ENCODE results near the gene CACNA1H. TPM values are rescaled to one million over a fixed set of nuclear protein-coding genes. Genes with fewer than 3 reads are reported as not detected.

Gene CACNA1H
- total and polyA plus RNA-seq, 2 of the 8 experiments (the other 6 are each of a cell fraction or from before 2014, with no cell fraction given), result 14.0 to 28.7 TPM

- H4K20me1 ChIP-seq (replicated peaks in 1 of 2; ENCODE audit: control insufficient read depth in 1 of 2, insufficient read depth in 2 of 2, low read length in 2 of 2), result no peaks in the 10 kb centered on the region
- H2AFZ ChIP-seq (ENCODE audit: low read length), result no peak overlapping the region
- no peak overlapping the region for H4K91ac ChIP-seq (replicated peaks; ENCODE audit: insufficient read length, low read length)
- no peaks in the 10 kb centered on the region for H3K4me1 ChIP-seq (replicated peaks in 1 of 4; ENCODE audit: control insufficient read depth in 3 of 4, insufficient read depth in 4 of 4, low read length in 3 of 4)
- FAIRE-seq, result no peak
- ChIA-PET CTCF (ENCODE audit: partially characterized antibody) (no interaction called here), POLR2A (ENCODE audit: partially characterized antibody) (no interaction called here)
- H3K4me3 ChIP-seq (ENCODE audit: extremely low read depth in 1 of 4, insufficient read depth in 2 of 4, low read depth in 3 of 4, low read length in 4 of 4), result no peak overlapping the region
- no peaks in the 10 kb centered on the region for H3K9me3 ChIP-seq (ENCODE audit: insufficient read depth in 2 of 2, low read depth in 1 of 2, low read length in 1 of 2)
- no peak overlapping the region for H3K27ac ChIP-seq (ENCODE audit: low read depth, low read length)
- no peak overlapping the region for H2BK20ac ChIP-seq (ENCODE audit: low read length)
- H4K5ac ChIP-seq (ENCODE audit: insufficient read length, low read depth, low read length), result no peak overlapping the region
- no peak overlapping the region for H2BK12ac ChIP-seq (ENCODE audit: low read depth, low read length)
- no peak overlapping the region for H3K23ac ChIP-seq (ENCODE audit: insufficient read length)
- H3K79me1 ChIP-seq (ENCODE audit: low read depth, low read length), result no peaks in the 10 kb centered on the region
- H3K18ac ChIP-seq (ENCODE audit: extremely low read depth, low read length), result no peak overlapping the region
- TF ChIP-seq KDM4A (IDR thresholded peaks at IDR 0.05; ENCODE audit: low read depth, low read length, severe bottlenecking) (no peak), JUN (IDR thresholded peaks at IDR 0.05; ENCODE audit: low read depth, low read length) (no peak), GABPA (IDR thresholded peaks at IDR 0.05; ENCODE audit: borderline replicate concordance, insufficient read depth, low read length) (no peak), FOSL1 (IDR thresholded peaks at IDR 0.05; ENCODE audit: insufficient read depth, low read depth, low read length) (no peak), RFX5 (IDR thresholded peaks at IDR 0.05; ENCODE audit: borderline replicate concordance, low read depth, low read length) (no peak), SP1 (IDR thresholded peaks at IDR 0.05; ENCODE audit: low read depth, low read length) (no peak), RXRA (IDR thresholded peaks at IDR 0.05; ENCODE audit: insufficient read depth, low read depth, low read length) (no peak), SIRT6 (IDR thresholded peaks at IDR 0.05; ENCODE audit: low read length) (no peak), SIX5 (IDR thresholded peaks at IDR 0.05; ENCODE audit: low read depth, low read length) (no peak)
- no peak overlapping the region for H2BK5ac ChIP-seq (ENCODE audit: low read depth, low read length)
- no peak overlapping the region for H3K14ac ChIP-seq (ENCODE audit: insufficient read length)
- no peak overlapping the region for H2BK120ac ChIP-seq (replicated peaks; ENCODE audit: low read depth, low read length)
- no peaks in the 10 kb centered on the region for H3K27me3 ChIP-seq (replicated peaks in 1 of 4; ENCODE audit: control insufficient read depth in 3 of 4, extremely low read depth in 1 of 4, insufficient read depth in 3 of 4, low read length in 3 of 4)
- H3K4ac ChIP-seq (replicated peaks; ENCODE audit: insufficient read length, low read depth, low read length), result no peak overlapping the region
- H3K36me3 ChIP-seq (ENCODE audit: control insufficient read depth in 2 of 4, insufficient read depth in 4 of 4, low read length in 3 of 4), result no peaks in the 10 kb centered on the region
- no peaks in the 10 kb centered on the region for H3K79me2 ChIP-seq (ENCODE audit: control insufficient read depth in 1 of 2, insufficient read depth in 2 of 2, low read length in 2 of 2)
- 100% methylated on average over 2 of the region's 3 CpGs; no CpG with 5 or more reads in 1 of the 2 experiments for WGBS, 2 experiments (ENCODE audit: extremely low coverage in 1 of 2, insufficient coverage in 1 of 2, insufficient read length in 1 of 2, insufficient replicate concordance in 2 of 2, low coverage in 1 of 2, low lambda C conversion rate in 2 of 2, missing lambda C conversion rate in 1 of 2)
- no peak overlapping the region for H3K9ac ChIP-seq (replicated peaks in 1 of 4; ENCODE audit: extremely low read depth in 1 of 4, low read depth in 3 of 4, low read length in 3 of 4)
- no peak overlapping the region for H2BK15ac ChIP-seq (ENCODE audit: low read length)
- H3K4me2 ChIP-seq (ENCODE audit: insufficient read depth in 1 of 2, low read depth in 2 of 2, low read length in 2 of 2), result no peak overlapping the region
- no peak overlapping the region for H2AK5ac ChIP-seq (ENCODE audit: low read depth, low read length)
- H3K56ac ChIP-seq (replicated peaks; ENCODE audit: insufficient read length, low read depth, low read length), result no peak overlapping the region
- H4K8ac ChIP-seq (ENCODE audit: extremely low read depth, insufficient read depth, low read length), result no peak overlapping the region
- no peaks in the 10 kb centered on the region for H3K23me2 ChIP-seq (ENCODE audit: low read depth, low read length)
- no peak for DNase-seq (ENCODE audit: low read depth in 1 of 2, low spot score in 2 of 2)
Measured at GRCh38 chr16:1135459-1135825, 17.5 kb upstream of the CACNA1H start.
